ENCODE data around the gene ERCC1. TPM values are rescaled to one million over a fixed set of nuclear protein-coding genes. Genes with fewer than 3 reads are reported as not detected.

Gene ERCC1
- total RNA-seq, 1 experiment from 2014 or later: 62.4 TPM

DNA sequence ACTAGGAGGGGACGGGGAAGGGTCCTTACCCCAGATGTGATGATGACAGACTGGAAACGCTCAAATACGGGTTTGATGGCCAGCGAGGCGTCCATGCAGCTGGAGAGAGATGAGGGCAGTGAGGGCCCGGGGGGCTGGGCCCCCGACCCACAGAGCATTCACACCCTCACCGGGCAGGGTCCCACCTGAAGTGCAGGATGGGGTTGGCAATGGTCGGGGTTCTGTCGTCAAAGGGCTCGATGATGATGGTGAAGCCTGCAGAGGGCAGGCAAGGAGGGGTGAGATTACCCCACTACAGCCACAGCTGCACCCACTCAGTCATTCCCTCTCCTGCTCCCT is 66.3 kb downstream of the ERCC1 start:
- Mint-ChIP-seq H3K9me3 (no peaks in the 10 kb centered on the region), H3K4me1 (no peaks in the 10 kb centered on the region), H3K4me3 (no peak overlapping the region), H3K27me3 (ENCODE audit: low read depth) (no peaks in the 10 kb centered on the region; the same call in 1 of the 2 replicates), H3K27ac (no peak overlapping the region), H3K36me3 (ENCODE audit: insufficient read depth in 1 of 3, low read depth in 3 of 3) (peaks cover 66 to 89% (median 88%) of the 10 kb centered on the region in 3 experiments)
- no peak overlapping the region for H3K9ac ChIP-seq (ENCODE audit: extremely low read depth, insufficient read length, low read length)
- H2BK5ac ChIP-seq (ENCODE audit: insufficient read length, low read length): no peak overlapping the region
- H4K8ac ChIP-seq (replicated peaks; ENCODE audit: insufficient read length, low read depth, low read length): no peak overlapping the region
- no peak overlapping the region for H2AFZ ChIP-seq (ENCODE audit: low read length)
- H3K18ac ChIP-seq (ENCODE audit: insufficient read length, low read depth, low read length): no peak overlapping the region
- TF ChIP-seq, protein P1, sequence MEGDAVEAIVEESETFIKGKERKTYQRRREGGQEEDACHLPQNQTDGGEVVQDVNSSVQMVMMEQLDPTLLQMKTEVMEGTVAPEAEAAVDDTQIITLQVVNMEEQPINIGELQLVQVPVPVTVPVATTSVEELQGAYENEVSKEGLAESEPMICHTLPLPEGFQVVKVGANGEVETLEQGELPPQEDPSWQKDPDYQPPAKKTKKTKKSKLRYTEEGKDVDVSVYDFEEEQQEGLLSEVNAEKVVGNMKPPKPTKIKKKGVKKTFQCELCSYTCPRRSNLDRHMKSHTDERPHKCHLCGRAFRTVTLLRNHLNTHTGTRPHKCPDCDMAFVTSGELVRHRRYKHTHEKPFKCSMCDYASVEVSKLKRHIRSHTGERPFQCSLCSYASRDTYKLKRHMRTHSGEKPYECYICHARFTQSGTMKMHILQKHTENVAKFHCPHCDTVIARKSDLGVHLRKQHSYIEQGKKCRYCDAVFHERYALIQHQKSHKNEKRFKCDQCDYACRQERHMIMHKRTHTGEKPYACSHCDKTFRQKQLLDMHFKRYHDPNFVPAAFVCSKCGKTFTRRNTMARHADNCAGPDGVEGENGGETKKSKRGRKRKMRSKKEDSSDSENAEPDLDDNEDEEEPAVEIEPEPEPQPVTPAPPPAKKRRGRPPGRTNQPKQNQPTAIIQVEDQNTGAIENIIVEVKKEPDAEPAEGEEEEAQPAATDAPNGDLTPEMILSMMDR (conservative IDR thresholded peaks at IDR 0.05): no peak
- no peaks in the 10 kb centered on the region for H4K20me1 ChIP-seq (ENCODE audit: control insufficient read depth, insufficient read depth, insufficient read length)
- no peaks in the 10 kb centered on the region for H3K4me1 ChIP-seq (ENCODE audit: insufficient read depth, low read length)
- H2BK15ac ChIP-seq (ENCODE audit: low read depth, low read length): no peak overlapping the region
- H2BK12ac ChIP-seq (ENCODE audit: insufficient read length, low read depth, low read length): no peak overlapping the region
- H3K27ac ChIP-seq (ENCODE audit: insufficient read length, low read depth, low read length): no peak overlapping the region
- no peaks in the 10 kb centered on the region for H3K9me3 ChIP-seq (ENCODE audit: control insufficient read depth, low read depth, low read length)
- no peaks in the 10 kb centered on the region for H3K27me3 ChIP-seq (ENCODE audit: insufficient read depth, low read length)
- H3K14ac ChIP-seq (ENCODE audit: insufficient read depth, low read length): no peak overlapping the region
- no peaks in the 10 kb centered on the region for H3K23me2 ChIP-seq (ENCODE audit: insufficient read length, low read depth, low read length, poor library complexity, severe bottlenecking)
- no peak overlapping the region for H2AK5ac ChIP-seq (ENCODE audit: insufficient read length, low read length)
- H4K5ac ChIP-seq (ENCODE audit: insufficient read length, low read depth, low read length): no peak overlapping the region
- no peak overlapping the region for H3K56ac ChIP-seq (ENCODE audit: insufficient read length, low read depth, low read length)
- no peak for DNase-seq
- no peak overlapping the region for H4K91ac ChIP-seq (ENCODE audit: insufficient read length, low read depth, low read length)
- H3K4ac ChIP-seq (ENCODE audit: low read depth, low read length): no peak overlapping the region
- H3K79me1 ChIP-seq (ENCODE audit: insufficient read depth, low read depth, low read length, poor library complexity, severe bottlenecking): no peaks in the 10 kb centered on the region
- no CpG with 5 or more reads among the region's 11 CpGs for WGBS (ENCODE audit: extremely low coverage, insufficient read length, low lambda C conversion rate)
- no peak overlapping the region for H3K4me2 ChIP-seq (ENCODE audit: insufficient read depth, insufficient read length, low read length)
- H3K79me2 ChIP-seq (ENCODE audit: insufficient read depth, low read length): no peaks in the 10 kb centered on the region
- no peak overlapping the region for H3K23ac ChIP-seq (ENCODE audit: insufficient read length, low read depth, low read length)
- H3T11ph ChIP-seq (ENCODE audit: low read length): no peak overlapping the region
- H2BK120ac ChIP-seq (ENCODE audit: low read depth, low read length, poor library complexity, severe bottlenecking): no peak overlapping the region
- H2BK20ac ChIP-seq (ENCODE audit: low read depth, low read length, poor library complexity, severe bottlenecking): no peak overlapping the region

Small RNA genes within 50 kb of the gene (microRNA-seq; reads per million reads assigned to microRNA genes)
- not detected for gene MIR6088 (ENCODE audit: borderline microRNAs expressed)

Other genes starting within 250 kb of the ERCC1 start
- 57.8 and 59.9 TPM in 2 replicates for gene TRAPPC6A, start 245.7 kb downstream of the ERCC1 start, total RNA-seq (2021)
- 9.2 and 12.2 TPM in 2 replicates for gene BLOC1S3, start 245.1 kb downstream of the ERCC1 start, total RNA-seq (2021)
- 0.61 TPM in 2 replicates for gene EXOC3L2, start 178.5 kb downstream of the ERCC1 start, total RNA-seq (2021)
- 44.7 and 46.8 TPM in 2 replicates for gene MARK4, start 172.6 kb downstream of the ERCC1 start, total RNA-seq (2021)
- gene CKM, start 101.0 kb downstream of the ERCC1 start, total RNA-seq (2021): 0.13 TPM in 1 of 2 replicates, not detected in the other
- gene KLC3, start 83.2 kb downstream of the ERCC1 start, total RNA-seq (2021): 3.8 and 4.8 TPM in 2 replicates
- gene ERCC2, start 53.3 kb downstream of the ERCC1 start, total RNA-seq (2021): 94.4 and 98.7 TPM in 2 replicates
- 40.4 and 42.6 TPM in 2 replicates for gene PPP1R13L, start 18.8 kb downstream of the ERCC1 start, total RNA-seq (2021)
- gene POLR1G, start 17.3 kb downstream of the ERCC1 start, total RNA-seq (2021): 43.4 and 48.7 TPM in 2 replicates
- gene FOSB, start 44.1 kb upstream of the ERCC1 start, total RNA-seq (2021): 1.7 and 2.5 TPM in 2 replicates
- 18.9 and 20.1 TPM in 2 replicates for gene RTN2, start 73.1 kb upstream of the ERCC1 start, total RNA-seq (2021)
- 7.7 and 8.1 TPM in 2 replicates for gene PPM1N, start 74.5 kb upstream of the ERCC1 start, total RNA-seq (2021)
- gene VASP, start 83.6 kb upstream of the ERCC1 start, total RNA-seq (2021): 157 and 162 TPM in 2 replicates
- gene OPA3, start 160.9 kb upstream of the ERCC1 start, total RNA-seq (2021): 13.0 and 14.7 TPM in 2 replicates
- gene GPR4, start 178.3 kb upstream of the ERCC1 start, total RNA-seq (2021): 0.07 TPM in 1 of 2 replicates, not detected in the other
- gene EML2, start 215.5 kb upstream of the ERCC1 start, total RNA-seq (2021): 19.1 and 22.6 TPM in 2 replicates
- gene GIPR, start 244.3 kb upstream of the ERCC1 start, total RNA-seq (2021): 0.55 and 0.61 TPM in 2 replicates

Data from H9 (cell line).